ENCODE results near the gene LCORL.

The LCORL gene

GRCh38 chr4:18052158-18052557 is 30.6 kb upstream of the LCORL start:
- H3K4me3 ChIP-seq (ENCODE audit: control insufficient read depth in 1 of 7, extremely low read depth in 1 of 7, insufficient read depth in 4 of 7, low read depth in 2 of 7, low read length in 6 of 7) = no peak overlapping the region
- DNase-seq = no peak
- ChIA-PET CTCF (no interaction called here), POLR2A (no interaction called here)
- H3K27ac ChIP-seq (ENCODE audit: insufficient read depth in 1 of 2, low read depth in 1 of 2, low read length in 2 of 2, poor library complexity in 1 of 2, severe bottlenecking in 2 of 2) = no peak overlapping the region
- 100% methylated on average over 1 of the region's 1 CpG for WGBS (ENCODE audit: insufficient coverage)
- no peaks in the 10 kb centered on the region for H3K9me3 ChIP-seq (ENCODE audit: control extremely low read depth in 1 of 5, control insufficient read depth in 4 of 5, insufficient read depth in 2 of 5, low read depth in 1 of 5, low read length in 4 of 5)
- H3K36me3 ChIP-seq (ENCODE audit: control insufficient read depth in 4 of 4, insufficient read depth in 4 of 4, low read length in 3 of 4) = no peaks in the 10 kb centered on the region
- peaks cover 0 to 1% (median under 1%) of the 10 kb centered on the region in 4 experiments for H3K4me1 ChIP-seq (ENCODE audit: control extremely low read depth in 1 of 4, control insufficient read depth in 4 of 4, insufficient read depth in 4 of 4, low read length in 3 of 4)
- peaks cover 0 to 10% (median 9%) of the 10 kb centered on the region in 5 experiments for H3K27me3 ChIP-seq (replicated peaks in 2 of 5; ENCODE audit: control insufficient read depth in 4 of 5, insufficient read depth in 5 of 5, low read length in 4 of 5)

- no peaks in the 10 kb centered on the region for H3K36me3 ChIP-seq (ENCODE audit: control insufficient read depth in 4 of 4, insufficient read depth in 4 of 4, low read length in 3 of 4)
- CTCF ChIA-PET = interaction anchor here (0.8 kb wide), 1 partner anchor 8 kb away, joined by 3 read pairs; no protein-coding TSS in a partner anchor
- no peaks in the 10 kb centered on the region for H3K9me3 ChIP-seq (ENCODE audit: control extremely low read depth in 1 of 5, control insufficient read depth in 4 of 5, insufficient read depth in 2 of 5, low read depth in 1 of 5, low read length in 4 of 5)
- POLR2A ChIA-PET = no interaction called here
- no peak overlapping the region for H3K27ac ChIP-seq (ENCODE audit: insufficient read depth in 1 of 2, low read depth in 1 of 2, low read length in 2 of 2, poor library complexity in 1 of 2, severe bottlenecking in 2 of 2)
- DNase-seq = no peak
- WGBS (ENCODE audit: insufficient coverage) = no CpG with 5 or more reads among the region's 2 CpGs
- no peaks in the 10 kb centered on the region for H3K4me1 ChIP-seq (ENCODE audit: control extremely low read depth in 1 of 4, control insufficient read depth in 4 of 4, insufficient read depth in 4 of 4, low read length in 3 of 4)
- peaks cover 0 to 10% (median 8%) of the 10 kb centered on the region in 5 experiments for H3K27me3 ChIP-seq (replicated peaks in 2 of 5; ENCODE audit: control insufficient read depth in 4 of 5, insufficient read depth in 5 of 5, low read length in 4 of 5)
- H3K4me3 ChIP-seq (ENCODE audit: control insufficient read depth in 1 of 7, extremely low read depth in 1 of 7, insufficient read depth in 4 of 7, low read depth in 2 of 7, low read length in 6 of 7) = no peak overlapping the region
Observed at GRCh38 chr4:18051281-18051680, 29.7 kb upstream of the LCORL start.

- POLR2A ChIA-PET = no interaction called here
- CTCF ChIA-PET = no interaction called here
- Histone ChIP-seq H3K36me3 (ENCODE audit: control insufficient read depth in 4 of 4, insufficient read depth in 4 of 4, low read length in 3 of 4) (no peaks in the 10 kb centered on the region), H3K4me3 (ENCODE audit: control insufficient read depth in 1 of 7, extremely low read depth in 1 of 7, insufficient read depth in 4 of 7, low read depth in 2 of 7, low read length in 6 of 7) (no peak overlapping the region), H3K9me3 (ENCODE audit: control extremely low read depth in 1 of 5, control insufficient read depth in 4 of 5, insufficient read depth in 2 of 5, low read depth in 1 of 5, low read length in 4 of 5) (no peaks in the 10 kb centered on the region), H3K4me1 (ENCODE audit: control extremely low read depth in 1 of 4, control insufficient read depth in 4 of 4, insufficient read depth in 4 of 4, low read length in 3 of 4) (no peaks in the 10 kb centered on the region), H3K27ac (ENCODE audit: insufficient read depth in 1 of 2, low read depth in 1 of 2, low read length in 2 of 2, poor library complexity in 1 of 2, severe bottlenecking in 2 of 2) (no peak overlapping the region), H3K27me3 (replicated peaks in 2 of 5; ENCODE audit: control insufficient read depth in 4 of 5, insufficient read depth in 5 of 5, low read length in 4 of 5) (peaks cover 0 to 5% (median 1%) of the 10 kb centered on the region in 5 experiments)
- DNase-seq = no peak
- 100% methylated on average over 4 of the region's 6 CpGs for WGBS (ENCODE audit: insufficient coverage)
Observed at GRCh38 chr4:18050448-18050847, 28.9 kb upstream of the LCORL start.

- CTCF ChIA-PET = no interaction called here
- POLR2A ChIA-PET = no interaction called here
- no CpG with 5 or more reads among the region's 3 CpGs for WGBS (ENCODE audit: insufficient coverage)
Observed at GRCh38 chr4:18049446-18049845, 27.9 kb upstream of the LCORL start.

GRCh38 chr4:18042754-18043153 is 21.2 kb upstream of the LCORL start:
- ChIA-PET POLR2A (no interaction called here), CTCF (interaction anchor here (0.9 kb wide), 1 partner anchor 9 kb away, joined by 3 read pairs; no protein-coding TSS in a partner anchor)
- peaks cover 0 to 4% (median 0%) of the 10 kb centered on the region in 5 experiments for H3K27me3 ChIP-seq (replicated peaks in 2 of 5; ENCODE audit: control insufficient read depth in 4 of 5, insufficient read depth in 5 of 5, low read length in 4 of 5)
- no peak overlapping the region for H3K4me3 ChIP-seq (ENCODE audit: control insufficient read depth in 1 of 7, extremely low read depth in 1 of 7, insufficient read depth in 4 of 7, low read depth in 2 of 7, low read length in 6 of 7)
- no peaks in the 10 kb centered on the region for H3K9me3 ChIP-seq (ENCODE audit: control extremely low read depth in 1 of 5, control insufficient read depth in 4 of 5, insufficient read depth in 2 of 5, low read depth in 1 of 5, low read length in 4 of 5)
- WGBS (ENCODE audit: insufficient coverage) = 90% methylated on average over 2 of the region's 2 CpGs
- H3K4me1 ChIP-seq (ENCODE audit: control extremely low read depth in 1 of 4, control insufficient read depth in 4 of 4, insufficient read depth in 4 of 4, low read length in 3 of 4) = no peaks in the 10 kb centered on the region
- no peak overlapping the region for H3K27ac ChIP-seq (ENCODE audit: insufficient read depth in 1 of 2, low read depth in 1 of 2, low read length in 2 of 2, poor library complexity in 1 of 2, severe bottlenecking in 2 of 2)
- DNase-seq = no peak
- H3K36me3 ChIP-seq (ENCODE audit: control insufficient read depth in 4 of 4, insufficient read depth in 4 of 4, low read length in 3 of 4) = no peaks in the 10 kb centered on the region

More at GRCh38 chr4:18049446-18049845, 27.9 kb upstream of the LCORL start:
- Histone ChIP-seq H3K4me3 (ENCODE audit: control insufficient read depth in 1 of 7, extremely low read depth in 1 of 7, insufficient read depth in 4 of 7, low read depth in 2 of 7, low read length in 6 of 7) (no peak overlapping the region), H3K27me3 (replicated peaks in 2 of 5; ENCODE audit: control insufficient read depth in 4 of 5, insufficient read depth in 5 of 5, low read length in 4 of 5) (peaks cover 0 to 3% (median 0%) of the 10 kb centered on the region in 5 experiments), H3K4me1 (ENCODE audit: control extremely low read depth in 1 of 4, control insufficient read depth in 4 of 4, insufficient read depth in 4 of 4, low read length in 3 of 4) (no peaks in the 10 kb centered on the region), H3K36me3 (ENCODE audit: control insufficient read depth in 4 of 4, insufficient read depth in 4 of 4, low read length in 3 of 4) (no peaks in the 10 kb centered on the region), H3K9me3 (ENCODE audit: control extremely low read depth in 1 of 5, control insufficient read depth in 4 of 5, insufficient read depth in 2 of 5, low read depth in 1 of 5, low read length in 4 of 5) (no peaks in the 10 kb centered on the region), H3K27ac (ENCODE audit: insufficient read depth in 1 of 2, low read depth in 1 of 2, low read length in 2 of 2, poor library complexity in 1 of 2, severe bottlenecking in 2 of 2) (no peak overlapping the region)
- DNase-seq = no peak

- ChIA-PET CTCF (no interaction called here), POLR2A (no interaction called here)
- H3K36me3 ChIP-seq (ENCODE audit: control insufficient read depth in 4 of 4, insufficient read depth in 4 of 4, low read length in 3 of 4) = no peaks in the 10 kb centered on the region
- no peak overlapping the region for H3K4me3 ChIP-seq (ENCODE audit: control insufficient read depth in 1 of 7, extremely low read depth in 1 of 7, insufficient read depth in 4 of 7, low read depth in 2 of 7, low read length in 6 of 7)
- no CpG with 5 or more reads among the region's 1 CpG for WGBS (ENCODE audit: insufficient coverage)
- no peak for DNase-seq
- H3K27ac ChIP-seq (ENCODE audit: insufficient read depth in 1 of 2, low read depth in 1 of 2, low read length in 2 of 2, poor library complexity in 1 of 2, severe bottlenecking in 2 of 2) = no peak overlapping the region
- peaks cover 0 to 2% (median 0%) of the 10 kb centered on the region in 5 experiments for H3K27me3 ChIP-seq (replicated peaks in 2 of 5; ENCODE audit: control insufficient read depth in 4 of 5, insufficient read depth in 5 of 5, low read length in 4 of 5)
- no peaks in the 10 kb centered on the region for H3K9me3 ChIP-seq (ENCODE audit: control extremely low read depth in 1 of 5, control insufficient read depth in 4 of 5, insufficient read depth in 2 of 5, low read depth in 1 of 5, low read length in 4 of 5)
- H3K4me1 ChIP-seq (ENCODE audit: control extremely low read depth in 1 of 4, control insufficient read depth in 4 of 4, insufficient read depth in 4 of 4, low read length in 3 of 4) = no peaks in the 10 kb centered on the region
Observed at GRCh38 chr4:18042012-18042411, 20.5 kb upstream of the LCORL start.

- Histone ChIP-seq H3K27ac (ENCODE audit: insufficient read depth in 1 of 2, low read depth in 1 of 2, low read length in 2 of 2, poor library complexity in 1 of 2, severe bottlenecking in 2 of 2) (no peak overlapping the region), H3K4me1 (ENCODE audit: control extremely low read depth in 1 of 4, control insufficient read depth in 4 of 4, insufficient read depth in 4 of 4, low read length in 3 of 4) (no peaks in the 10 kb centered on the region), H3K9me3 (ENCODE audit: control extremely low read depth in 1 of 5, control insufficient read depth in 4 of 5, insufficient read depth in 2 of 5, low read depth in 1 of 5, low read length in 4 of 5) (no peaks in the 10 kb centered on the region), H3K36me3 (ENCODE audit: control insufficient read depth in 4 of 4, insufficient read depth in 4 of 4, low read length in 3 of 4) (no peaks in the 10 kb centered on the region), H3K4me3 (ENCODE audit: control insufficient read depth in 1 of 7, extremely low read depth in 1 of 7, insufficient read depth in 4 of 7, low read depth in 2 of 7, low read length in 6 of 7) (no peak overlapping the region), H3K27me3 (replicated peaks in 2 of 5; ENCODE audit: control insufficient read depth in 4 of 5, insufficient read depth in 5 of 5, low read length in 4 of 5) (peaks cover 0 to 2% (median 0%) of the 10 kb centered on the region in 5 experiments)
- 100% methylated on average over 1 of the region's 2 CpGs for WGBS (ENCODE audit: insufficient coverage)
- CTCF ChIA-PET = interaction anchor here (1.1 kb wide), 1 partner anchor 10 kb away, joined by 3 read pairs; no protein-coding TSS in a partner anchor
- DNase-seq = no peak
- POLR2A ChIA-PET = no interaction called here
Observed at GRCh38 chr4:18041114-18041513, 19.6 kb upstream of the LCORL start.
